CD4-positive, alpha-beta memory T cell (primary cell): ENCODE data around the gene METRNL. TPM values are rescaled to one million over a fixed set of nuclear protein-coding genes. Genes with fewer than 3 reads are reported as not detected.
A peak's percentile ranks its signal among the peaks of the same experiment; 100 is the strongest.

Source experiments
- CTCF ChIA-PET: fragments of 350-600 bp; sonication (Branson Sonifier 250); formaldehyde crosslinking; loops from one replicate; lab custom pipeline; 2021; ENCODE audit warnings: inconsistent platforms; ENCODE audit not compliant: partially characterized antibody; lab: Charles Lee
- POLR2A ChIA-PET: fragments of 350-600 bp; sonication (Branson Sonifier 250); formaldehyde crosslinking; loops from one replicate; lab custom pipeline; 2021; ENCODE audit not compliant: partially characterized antibody; lab: Charles Lee
- DNase-seq, 5 donors: peaks; one replicate each; pipeline versions ENCODE4 v3.0.0 to v3.0.0-alpha.2; 2020 to 2022; ENCODE audit warnings: mixed read lengths in 1 of 5
- H3K27ac ChIP-seq: one replicate; pipeline ENCODE4 v1.7.0; 2013; ENCODE audit warnings: low read depth, low read length
- H3K27me3 ChIP-seq: 2 replicates; pipeline ENCODE4 v1.7.0; 2013; ENCODE audit warnings: mild to moderate bottlenecking, low read length, moderate library complexity; ENCODE audit not compliant: insufficient read depth
- H3K36me3 ChIP-seq: 2 replicates; pipeline ENCODE4 v1.7.0; 2013; ENCODE audit warnings: mild to moderate bottlenecking, low read length, moderate library complexity; ENCODE audit not compliant: insufficient read depth
- H3K4me1 ChIP-seq: 2 replicates; pipeline ENCODE4 v1.7.0; 2013; ENCODE audit warnings: mild to moderate bottlenecking, low read length, moderate library complexity; ENCODE audit not compliant: insufficient read depth
- H3K4me3 ChIP-seq, 2 donors: one replicate each; pipeline ENCODE4 v1.7.0; 2013; ENCODE audit warnings: low read length in 2 of 2, mild to moderate bottlenecking in 1 of 2
- H3K9me3 ChIP-seq, 2 donors: one replicate each; pipeline ENCODE4 v1.7.0; 2013; ENCODE audit warnings: low read length in 2 of 2, control low read depth in 1 of 2; ENCODE audit not compliant: control insufficient read depth in 1 of 2
- H3K27ac Mint-ChIP-seq, 7 donors: one replicate each; pipeline ENCODE4 v1.8.0; 2020 to 2021; ENCODE audit warnings: mixed read lengths in 7 of 7, mild to moderate bottlenecking in 6 of 7, inconsistent platforms in 3 of 7, moderate library complexity in 3 of 7
- H3K27me3 Mint-ChIP-seq, 2 donors: one replicate each; pipeline ENCODE4 v1.8.0; 2020 to 2021; ENCODE audit warnings: mixed read lengths in 2 of 2
- H3K36me3 Mint-ChIP-seq, 2 donors: one replicate each; pipeline ENCODE4 v1.8.0; 2020 to 2021; ENCODE audit warnings: mixed read lengths in 2 of 2, inconsistent platforms in 1 of 2, mild to moderate bottlenecking in 1 of 2
- H3K4me1 Mint-ChIP-seq, 4 donors: one replicate each; pipeline ENCODE4 v1.8.0; 2020 to 2021; ENCODE audit warnings: mixed read lengths in 4 of 4, mild to moderate bottlenecking in 1 of 4
- H3K4me3 Mint-ChIP-seq, 8 donors: one replicate each; pipeline ENCODE4 v1.8.0; 2020 to 2021; ENCODE audit warnings: mixed read lengths in 8 of 8, mild to moderate bottlenecking in 7 of 8, moderate library complexity in 6 of 8, inconsistent platforms in 3 of 8
- H3K9me3 Mint-ChIP-seq, 8 donors: one replicate each; pipeline ENCODE4 v1.8.0; 2020 to 2021; ENCODE audit warnings: mixed read lengths in 8 of 8, mild to moderate bottlenecking in 5 of 8, inconsistent platforms in 3 of 8, moderate library complexity in 1 of 8
- intact Hi-C: fragments of 100-400 bp; cut with micrococcal nuclease; formaldehyde crosslinking; loops from one replicate; pipeline ENCODE4 v1.15.1; 2023
- polyA plus RNA-seq, 2 donors: library from polyadenylated mRNA; unstranded; fragments of 300-500 nt; fragmentation: Illumina TruSeq; gene quantifications; one replicate each; pipeline ENCODE4 v1.2.3, GENCODE V29; 2021
- total RNA-seq, 2 experiments: library from RNA; stranded (reverse); gene quantifications; one replicate each; pipeline ENCODE4 v1.2.3, GENCODE V29; 2021

Gene METRNL
- total and polyA plus RNA-seq, 4 experiments from 2014 or later, result 0.67 to 6.5 (median 4.0) TPM

GRCh38 chr17:83067718-83068261 lies 11.6 kb upstream of the METRNL start:
- no peaks in the 10 kb centered on the region for H3K36me3 Mint-ChIP-seq

GRCh38 chr17:83068641-83069570 lies 10.5 kb upstream of the METRNL start:
- H3K36me3 Mint-ChIP-seq, result no peaks in the 10 kb centered on the region
- intact Hi-C loops, result no loop called here

More at GRCh38 chr17:83067718-83068261, 11.6 kb upstream of the METRNL start:
- ChIA-PET POLR2A (no interaction called here), CTCF (no interaction called here)
- Histone ChIP-seq H3K27ac (no peak overlapping the region), H3K27me3 (no peaks in the 10 kb centered on the region), H3K4me3 (no peak overlapping the region), H3K4me1 (peaks cover 36% of the 10 kb centered on the region), H3K9me3 (no peaks in the 10 kb centered on the region), H3K36me3 (no peaks in the 10 kb centered on the region)
- DNase-seq, result no peak
- no peaks in the 10 kb centered on the region for H3K9me3 Mint-ChIP-seq
- peaks cover 20 to 37% (median 28%) of the 10 kb centered on the region in 4 donors for H3K4me1 Mint-ChIP-seq
- H3K27ac Mint-ChIP-seq, result peak overlapping the region in 3 of 7 donors; percentile 23 to 78 (median 57)
- intact Hi-C loops, result no loop called here
- H3K27me3 Mint-ChIP-seq, result no peaks in the 10 kb centered on the region
- H3K4me3 Mint-ChIP-seq, result peak overlapping the region in 4 of 8 donors; percentile 8 to 60 (median 34)

DNA sequence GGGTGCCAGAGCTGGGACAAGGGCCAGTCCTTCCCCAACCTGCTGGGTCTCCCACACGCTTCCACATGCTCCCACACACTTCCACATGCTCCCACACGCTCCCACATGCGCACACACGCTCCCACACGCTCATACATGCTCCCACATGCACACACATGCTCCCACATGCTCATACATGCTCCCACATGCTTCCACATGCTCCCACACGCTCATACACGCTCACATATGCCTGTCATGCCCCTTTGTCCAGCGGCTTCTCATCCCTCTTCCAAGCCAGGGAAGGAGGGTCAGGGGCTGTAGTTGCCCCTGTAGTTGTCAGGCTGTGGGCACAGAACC lies 9.9 kb upstream of the METRNL start:
- no peaks in the 10 kb centered on the region for H3K9me3 ChIP-seq
- no peak overlapping the region for H3K27ac ChIP-seq
- POLR2A ChIA-PET, result interaction anchor here (1.4 kb wide), 1 partner anchor 10 kb away, joined by 4 read pairs; the partner anchor contains the start of gene METRNL
- intact Hi-C loops, result no loop called here
- no peaks in the 10 kb centered on the region for H3K36me3 Mint-ChIP-seq
- H3K27me3 Mint-ChIP-seq, result no peaks in the 10 kb centered on the region
- no peak overlapping the region for H3K4me3 ChIP-seq
- CTCF ChIA-PET, result no interaction called here
- peaks cover 20 to 37% (median 28%) of the 10 kb centered on the region in 4 donors for H3K4me1 Mint-ChIP-seq
- peaks cover 36% of the 10 kb centered on the region for H3K4me1 ChIP-seq
- H3K4me3 Mint-ChIP-seq, result peak overlapping the region in 6 of 8 donors; percentile 45 to 85 (median 68)
- H3K27ac Mint-ChIP-seq, result peak overlapping the region in 5 of 7 donors; percentile 73 to 86 (median 77)
- DNase-seq, result no peak
- H3K9me3 Mint-ChIP-seq, result no peaks in the 10 kb centered on the region
- H3K27me3 ChIP-seq, result no peaks in the 10 kb centered on the region
- no peaks in the 10 kb centered on the region for H3K36me3 ChIP-seq

More at GRCh38 chr17:83068641-83069570, 10.5 kb upstream of the METRNL start:
- no peak overlapping the region for H3K27ac ChIP-seq
- DNase-seq, result peak in 3 of 5 donors; percentile 22 to 34 (median 22)
- H3K36me3 ChIP-seq, result no peaks in the 10 kb centered on the region
- Mint-ChIP-seq H3K27ac (peak overlapping the region in 6 of 7 donors; percentile 18 to 89 (median 49)), H3K4me3 (peak overlapping the region; percentile 15 to 85 (median 71)), H3K4me1 (peaks cover 20 to 37% (median 28%) of the 10 kb centered on the region in 4 donors), H3K9me3 (no peaks in the 10 kb centered on the region), H3K27me3 (no peaks in the 10 kb centered on the region)
- no peaks in the 10 kb centered on the region for H3K27me3 ChIP-seq
- H3K9me3 ChIP-seq, result no peaks in the 10 kb centered on the region
- peaks cover 36% of the 10 kb centered on the region for H3K4me1 ChIP-seq
- ChIA-PET CTCF (no interaction called here), POLR2A (interaction anchor here (1.4 kb wide), 1 partner anchor 11 kb away, joined by 4 read pairs; the partner anchor contains the start of gene METRNL)
- H3K4me3 ChIP-seq, result peak overlapping the region in 1 of 2 donors; percentile 35

DNA sequence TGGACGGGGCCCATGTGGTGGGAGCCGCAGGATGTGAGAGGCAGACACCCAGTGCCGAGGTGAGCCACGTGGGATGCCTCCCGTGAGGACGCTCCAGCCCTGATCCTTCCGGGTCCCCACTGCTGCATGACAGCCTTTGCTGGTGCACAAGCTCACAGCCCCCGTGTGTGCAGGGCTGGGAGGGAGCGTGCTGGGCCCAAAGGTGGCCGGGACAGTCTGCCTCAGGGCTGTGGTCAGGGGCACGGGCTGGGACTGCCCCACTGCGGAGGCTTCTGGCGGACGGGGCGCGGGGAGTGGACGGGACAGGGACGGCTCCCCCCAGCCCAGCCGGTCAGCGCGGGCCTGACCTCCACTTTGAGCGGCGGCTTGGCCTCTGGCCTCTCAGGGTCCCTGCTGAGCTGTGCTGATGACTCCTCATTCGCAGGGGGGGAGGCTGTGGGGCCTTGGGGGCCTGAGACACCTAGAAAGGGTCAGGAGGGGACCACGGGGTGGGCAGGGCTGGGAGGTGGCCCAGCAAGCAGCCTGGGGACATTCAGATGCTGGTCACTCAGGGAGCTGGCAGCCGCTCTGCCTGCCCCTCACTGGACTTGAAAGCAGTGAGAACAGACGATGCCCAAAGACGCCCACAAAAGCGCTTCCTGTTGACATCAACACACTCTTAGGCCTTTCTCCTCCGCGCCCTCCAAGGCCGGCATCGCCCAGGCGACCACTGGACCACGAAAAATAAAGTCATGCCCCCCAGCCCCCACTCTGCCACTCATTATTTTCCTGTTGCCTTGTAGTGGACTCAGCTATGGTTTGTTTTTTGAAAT lies 9.3 kb upstream of the METRNL start:
- Histone ChIP-seq H3K36me3 (no peaks in the 10 kb centered on the region), H3K27me3 (no peaks in the 10 kb centered on the region), H3K9me3 (no peaks in the 10 kb centered on the region), H3K4me1 (peaks cover 36% of the 10 kb centered on the region), H3K4me3 (no peak overlapping the region), H3K27ac (no peak overlapping the region)
- no peaks in the 10 kb centered on the region for H3K36me3 Mint-ChIP-seq
- ChIA-PET POLR2A (interaction anchor here (0.7 to 1.4 kb wide), 2 partner anchors 9 to 849 kb away, joined by 4 read pairs; partner anchors contain the start of gene METRNL), CTCF (no interaction called here)
- intact Hi-C loops, result no loop called here
- peaks cover 20 to 37% (median 28%) of the 10 kb centered on the region in 4 donors for H3K4me1 Mint-ChIP-seq
- H3K27ac Mint-ChIP-seq, result peak overlapping the region in 3 of 7 donors; percentile 10 to 86 (median 30)
- H3K4me3 Mint-ChIP-seq, result peak overlapping the region in 5 of 8 donors; percentile 13 to 67 (median 21)
- H3K9me3 Mint-ChIP-seq, result no peaks in the 10 kb centered on the region
- H3K27me3 Mint-ChIP-seq, result no peaks in the 10 kb centered on the region
- no peak for DNase-seq

DNA sequence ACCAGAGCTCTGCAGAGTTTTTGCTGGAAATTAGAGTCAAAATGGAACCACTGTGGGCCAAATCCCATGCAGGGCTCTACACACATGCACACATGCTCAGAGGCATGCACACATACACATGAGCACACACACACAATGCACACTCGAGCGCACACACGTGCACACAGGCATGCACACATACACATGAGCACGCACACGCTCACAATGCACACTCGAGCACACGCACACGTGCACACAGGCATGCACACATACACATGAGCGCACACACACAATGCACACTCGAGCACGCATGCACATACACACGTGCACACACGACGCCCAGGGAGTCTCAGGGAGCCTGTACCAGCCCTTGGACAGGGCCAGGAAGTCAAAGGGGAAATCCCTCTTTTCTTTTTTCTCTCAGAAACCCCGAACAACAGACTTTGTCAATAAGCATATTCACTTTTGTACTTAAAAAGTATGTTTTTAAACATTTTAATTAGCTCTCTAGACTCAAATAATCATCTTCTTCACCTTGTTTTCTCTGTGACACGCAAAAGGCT lies 8.5 kb upstream of the METRNL start:
- Mint-ChIP-seq H3K9me3 (no peaks in the 10 kb centered on the region), H3K27me3 (no peaks in the 10 kb centered on the region), H3K36me3 (no peaks in the 10 kb centered on the region), H3K27ac (peak overlapping the region in 2 of 7 donors; percentile 6 to 30), H3K4me1 (peaks cover 20 to 37% (median 31%) of the 10 kb centered on the region in 4 donors), H3K4me3 (peak overlapping the region in 6 of 8 donors; percentile 10 to 67 (median 21))
- no peaks in the 10 kb centered on the region for H3K27me3 ChIP-seq
- H3K27ac ChIP-seq, result no peak overlapping the region
- peaks cover 36% of the 10 kb centered on the region for H3K4me1 ChIP-seq
- ChIA-PET CTCF (no interaction called here), POLR2A (interaction anchor here (0.7 to 1.4 kb wide), 3 partner anchors 9 to 850 kb away, joined by 4 to 5 read pairs (median 4); partner anchors contain the start of gene METRNL)
- DNase-seq, result no peak
- no peaks in the 10 kb centered on the region for H3K36me3 ChIP-seq
- intact Hi-C loops, result no loop called here
- no peaks in the 10 kb centered on the region for H3K9me3 ChIP-seq
- no peak overlapping the region for H3K4me3 ChIP-seq

DNA sequence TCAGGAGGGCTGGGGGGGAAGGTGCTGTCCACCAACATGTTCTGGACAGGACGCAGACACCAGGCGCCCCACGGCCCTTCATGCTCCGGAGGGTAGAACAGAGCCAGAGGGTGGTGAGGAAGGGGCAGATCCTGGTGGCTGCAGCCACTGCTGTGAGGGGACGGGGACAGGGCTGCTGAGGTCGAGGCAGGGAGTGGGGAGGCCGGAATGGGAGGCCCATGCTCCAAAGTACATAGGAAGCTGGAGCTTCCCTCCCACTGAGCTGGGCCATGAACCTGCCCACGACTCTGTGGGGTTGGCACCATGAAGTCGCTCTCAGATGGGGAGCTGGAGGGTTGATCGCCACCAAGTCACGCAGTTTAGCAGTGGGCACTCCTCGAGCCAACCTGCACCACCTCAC lies 8.0 kb upstream of the METRNL start:
- H3K4me1 Mint-ChIP-seq, result peaks cover 20 to 37% (median 31%) of the 10 kb centered on the region in 4 donors
- H3K4me3 Mint-ChIP-seq, result peak overlapping the region in 1 of 8 donors; percentile 67
- H3K4me3 ChIP-seq, result no peak overlapping the region
- no peaks in the 10 kb centered on the region for H3K9me3 Mint-ChIP-seq
- no peaks in the 10 kb centered on the region for H3K36me3 ChIP-seq
- ChIA-PET POLR2A (interaction anchor here (0.6 to 1.2 kb wide), 2 partner anchors 20 to 23 kb away, joined by 3 to 5 read pairs; no protein-coding TSS in a partner anchor), CTCF (no interaction called here)
- H3K27ac Mint-ChIP-seq, result no peak overlapping the region
- no peaks in the 10 kb centered on the region for H3K27me3 ChIP-seq
- DNase-seq, result no peak
- H3K4me1 ChIP-seq, result peaks cover 36% of the 10 kb centered on the region
- no peaks in the 10 kb centered on the region for H3K36me3 Mint-ChIP-seq
- H3K27me3 Mint-ChIP-seq, result no peaks in the 10 kb centered on the region
- no peaks in the 10 kb centered on the region for H3K9me3 ChIP-seq
- no peak overlapping the region for H3K27ac ChIP-seq
- intact Hi-C loops, result no loop called here
